Suprapubic skin (tissue), 4 donors: Measurements from ENCODE around the gene WNK1. TPM values are rescaled to one million over a fixed set of nuclear protein-coding genes. Genes with fewer than 3 reads are reported as not detected.

Source experiments
- DNase-seq, 2 donors: peaks; one replicate each; pipeline ENCODE4 v3.0.0-alpha.2; 2019; ENCODE audit warnings: low spot score in 2 of 2
- H3K27ac ChIP-seq: fragments of 200-600 bp; sonication (generic); one replicate; pipeline ENCODE4 v1.5.1; 2019
- H3K27me3 ChIP-seq: fragments of 200-600 bp; sonication (generic); one replicate; pipeline ENCODE4 v1.5.1; 2019
- H3K36me3 ChIP-seq: fragments of 200-600 bp; sonication (generic); one replicate; pipeline ENCODE4 v1.5.1; 2019
- H3K4me1 ChIP-seq: fragments of 200-600 bp; sonication (generic); one replicate; pipeline ENCODE4 v1.5.1; 2019
- H3K4me3 ChIP-seq: fragments of 200-600 bp; sonication (generic); one replicate; pipeline ENCODE4 v1.5.1; 2019; ENCODE audit warnings: mild to moderate bottlenecking
- H3K9me3 ChIP-seq: fragments of 200-600 bp; sonication (generic); one replicate; pipeline ENCODE4 v1.5.1; 2019
- CTCF ChIP-seq, 2 donors: fragments of 200-600 bp in 1 of 2; fragments of 450-650 bp in 1 of 2; sonication (generic) in 1 of 2; IDR thresholded peaks; one replicate each; pipeline ENCODE4 v1.5.1; 2016 to 2019; ENCODE audit warnings: antibody characterized with exemption in 2 of 2, mild to moderate bottlenecking in 1 of 2, moderate library complexity in 1 of 2
- EP300 ChIP-seq: sonication (generic); formaldehyde crosslinking; IDR thresholded peaks from one replicate; pipeline ENCODE4 v1.6.1; 2017; ENCODE audit warnings: antibody characterized with exemption
- POLR2A ChIP-seq, 2 donors: fragments of 450-650 bp; IDR thresholded peaks; one replicate each; pipeline ENCODE4 v1.6.1; 2017; ENCODE audit warnings: antibody characterized with exemption in 2 of 2, mild to moderate bottlenecking in 2 of 2, moderate library complexity in 2 of 2
- POLR2AphosphoS5 ChIP-seq, 3 donors: sonication (generic); formaldehyde crosslinking; IDR thresholded peaks; one replicate each; pipeline ENCODE4 v1.6.1; 2017; ENCODE audit warnings: antibody characterized with exemption in 3 of 3
- WGBS: methylation state at CpG from one replicate; pipeline ENCODE4 v1.1.5; 2018; 5-methylcytosine and 5-hydroxymethylcytosine counted together
- total RNA-seq, 4 donors: library from RNA; depleted of rRNA; stranded (reverse); fragments of >200 nt; gene quantifications; one replicate each; pipeline ENCODE4 v1.1.0, GENCODE V29; 2016

WNK1 gene
- total RNA-seq, 4 donors from 2014 or later = 368 to 724 (median 435) TPM

- no peak overlapping the region for H3K27ac ChIP-seq
- 68% methylated on average over 5 of the region's 5 CpGs for WGBS
- no peaks in the 10 kb centered on the region for H3K9me3 ChIP-seq
- H3K36me3 ChIP-seq = peaks cover 96% of the 10 kb centered on the region
- peaks cover 5% of the 10 kb centered on the region for H3K4me1 ChIP-seq
- H3K4me3 ChIP-seq = no peak overlapping the region
- DNase-seq = no peak
- no peaks in the 10 kb centered on the region for H3K27me3 ChIP-seq
- TF ChIP-seq POLR2A (IDR thresholded peaks at IDR 0.05) (no peak), CTCF (IDR thresholded peaks at IDR 0.05) (no peak), POLR2AphosphoS5 (IDR thresholded peaks at IDR 0.05) (no peak), EP300 (no peak)
Measured at GRCh38 chr12:904010-904414, 151.6 kb downstream of the WNK1 start.

- H3K36me3 ChIP-seq = peaks cover 95% of the 10 kb centered on the region
- 89% methylated on average over 9 of the region's 9 CpGs for WGBS
- TF ChIP-seq POLR2A (IDR thresholded peaks at IDR 0.05) = no peak
- TF ChIP-seq POLR2AphosphoS5 (IDR thresholded peaks at IDR 0.05) = no peak
- no peak for TF ChIP-seq EP300
- no peak for TF ChIP-seq CTCF (IDR thresholded peaks at IDR 0.05)
- H3K27ac ChIP-seq = no peak overlapping the region
- no peak for DNase-seq
- no peaks in the 10 kb centered on the region for H3K27me3 ChIP-seq
- H3K9me3 ChIP-seq = no peaks in the 10 kb centered on the region
- H3K4me3 ChIP-seq = no peak overlapping the region
- H3K4me1 ChIP-seq = peaks cover 5% of the 10 kb centered on the region
Measured at GRCh38 chr12:905261-906031, 153.1 kb downstream of the WNK1 start.

GRCh38 chr12:906062-906585, 153.7 kb downstream of the WNK1 start:
- H3K27ac ChIP-seq = no peak overlapping the region
- peaks cover 95% of the 10 kb centered on the region for H3K36me3 ChIP-seq
- H3K4me1 ChIP-seq = peaks cover 5% of the 10 kb centered on the region
- no peaks in the 10 kb centered on the region for H3K9me3 ChIP-seq
- TF ChIP-seq POLR2AphosphoS5 (IDR thresholded peaks at IDR 0.05) (no peak), POLR2A (IDR thresholded peaks at IDR 0.05) (no peak), EP300 (no peak), CTCF (IDR thresholded peaks at IDR 0.05) (no peak)
- DNase-seq = no peak
- no peak overlapping the region for H3K4me3 ChIP-seq
- WGBS = 83% methylated on average over 10 of the region's 10 CpGs
- H3K27me3 ChIP-seq = no peaks in the 10 kb centered on the region

GRCh38 chr12:907413-908185, 155.2 kb downstream of the WNK1 start:
- no peaks in the 10 kb centered on the region for H3K9me3 ChIP-seq
- peaks cover 95% of the 10 kb centered on the region for H3K36me3 ChIP-seq
- DNase-seq = no peak
- H3K27ac ChIP-seq = no peak overlapping the region
- TF ChIP-seq POLR2A (IDR thresholded peaks at IDR 0.05) = no peak
- TF ChIP-seq POLR2AphosphoS5 (IDR thresholded peaks at IDR 0.05) = no peak
- TF ChIP-seq EP300 = no peak
- TF ChIP-seq CTCF (IDR thresholded peaks at IDR 0.05) = no peak
- WGBS = 80% methylated on average over 16 of the region's 16 CpGs
- no peak overlapping the region for H3K4me3 ChIP-seq
- H3K4me1 ChIP-seq = peaks cover 5% of the 10 kb centered on the region
- no peaks in the 10 kb centered on the region for H3K27me3 ChIP-seq

GRCh38 chr12:909861-910260, 157.5 kb downstream of the WNK1 start:
- Histone ChIP-seq H3K27ac (no peak overlapping the region), H3K4me1 (peaks cover 5% of the 10 kb centered on the region), H3K27me3 (no peaks in the 10 kb centered on the region), H3K4me3 (no peak overlapping the region), H3K9me3 (no peaks in the 10 kb centered on the region), H3K36me3 (peaks cover 96% of the 10 kb centered on the region)
- WGBS = 77% methylated on average over 3 of the region's 3 CpGs
- no peak for DNase-seq
- TF ChIP-seq CTCF (IDR thresholded peaks at IDR 0.05) = no peak
- no peak for TF ChIP-seq POLR2A (IDR thresholded peaks at IDR 0.05)
- TF ChIP-seq EP300 = no peak
- TF ChIP-seq POLR2AphosphoS5 (IDR thresholded peaks at IDR 0.05) = no peak
